H1 (cell line): Measurements from ENCODE around the gene PPP1R9A. TPM values are rescaled to one million over a fixed set of nuclear protein-coding genes. Genes with fewer than 3 reads are reported as not detected.

ENCODE experiments used
- ASH2L ChIP-seq: fragments of 200-600, 300-600 bp; sonication (generic); IDR thresholded peaks from one replicate; pipeline ENCODE4 v1.7.1; 2017; ENCODE audit warnings: low read length
- CEBPB ChIP-seq: IDR thresholded peaks from 2 replicates; pipeline ENCODE4 v1.6.1; 2012; ENCODE audit warnings: low read depth, low read length
- KDM5A ChIP-seq: fragments of 200-600 bp; IDR thresholded peaks from 2 replicates; pipeline ENCODE4 v1.7.1; 2012; ENCODE audit warnings: mild to moderate bottlenecking, low read length, inconsistent platforms, mixed read lengths
- SP4 ChIP-seq: IDR thresholded peaks from 2 replicates; pipeline ENCODE4 v1.6.1; 2012; ENCODE audit warnings: low read length, inconsistent platforms
- SUZ12 ChIP-seq: fragments of 200-600 bp; sonication (generic); IDR thresholded peaks from 2 replicates; pipeline ENCODE4 v1.6.1; 2012; ENCODE audit warnings: mild to moderate bottlenecking, inconsistent platforms, low read length, moderate library complexity, mixed read lengths
- polyA plus RNA-seq, 7 experiments: library from polyadenylated mRNA; depleted of rRNA in 3 of 7; stranded (reverse) in 5 of 7; unstranded in 2 of 7; fragments of >200 nt in 5 of 7; fragments of 200-250 nt in 2 of 7; gene quantifications; 1 replicate in 5 of 7; 2 replicates in 1 of 7; 4 replicates in 1 of 7; pipeline versions ENCODE4 v1.2.1 to v1.2.3, GENCODE V29; 2011 to 2013; ENCODE audit warnings: missing spikeins in 2 of 7, mixed read lengths in 2 of 7
- total RNA-seq: library from RNA; stranded (reverse); fragmentation: NEBNext Ultra II Directional; extraction: Animal tissue kit (Norgen Biotek cat#: 25700); gene quantifications from 2 replicates; pipeline ENCODE4 v1.2.1, GENCODE V29; 2021
- TF ChIP-seq, protein P1 (sequence below), 3 experiments: IDR thresholded peaks; 1 replicate in 2 of 3; 2 replicates in 1 of 3; pipeline versions ENCODE4 v1.5.1 to v1.6.1; 2011; ENCODE audit warnings: low read length in 3 of 3, mild to moderate bottlenecking in 3 of 3, inconsistent platforms in 2 of 3, low read depth in 1 of 3, moderate library complexity in 1 of 3; ENCODE audit not compliant: insufficient read depth in 1 of 3; ENCODE audit errors: control extremely low read depth in 1 of 3

The PPP1R9A gene
- total and polyA plus RNA-seq, 2 of the 8 experiments (the other 6 are each of a cell fraction or from before 2014, with no cell fraction given) = 3.0 to 20.3 TPM

DNA sequence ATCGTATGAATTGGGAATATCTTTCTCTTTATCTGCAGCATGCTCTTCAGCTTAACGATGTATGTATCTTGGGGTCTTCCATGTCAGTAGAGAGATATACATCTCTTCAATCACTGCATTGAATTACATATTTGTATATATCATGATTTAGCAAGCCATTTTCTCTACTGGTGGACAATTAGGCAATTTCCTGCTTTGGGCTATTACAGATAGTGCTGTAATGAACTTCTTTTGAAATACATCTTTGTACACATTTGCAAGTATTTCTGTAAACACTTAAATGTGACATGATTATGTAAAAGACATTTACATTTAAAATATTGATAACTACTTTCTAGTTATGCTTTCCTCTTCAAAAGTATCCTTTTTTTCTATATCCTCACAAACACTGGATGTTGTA, 199.0 kb downstream of the PPP1R9A start (continued):
- TF ChIP-seq, protein P1, sequence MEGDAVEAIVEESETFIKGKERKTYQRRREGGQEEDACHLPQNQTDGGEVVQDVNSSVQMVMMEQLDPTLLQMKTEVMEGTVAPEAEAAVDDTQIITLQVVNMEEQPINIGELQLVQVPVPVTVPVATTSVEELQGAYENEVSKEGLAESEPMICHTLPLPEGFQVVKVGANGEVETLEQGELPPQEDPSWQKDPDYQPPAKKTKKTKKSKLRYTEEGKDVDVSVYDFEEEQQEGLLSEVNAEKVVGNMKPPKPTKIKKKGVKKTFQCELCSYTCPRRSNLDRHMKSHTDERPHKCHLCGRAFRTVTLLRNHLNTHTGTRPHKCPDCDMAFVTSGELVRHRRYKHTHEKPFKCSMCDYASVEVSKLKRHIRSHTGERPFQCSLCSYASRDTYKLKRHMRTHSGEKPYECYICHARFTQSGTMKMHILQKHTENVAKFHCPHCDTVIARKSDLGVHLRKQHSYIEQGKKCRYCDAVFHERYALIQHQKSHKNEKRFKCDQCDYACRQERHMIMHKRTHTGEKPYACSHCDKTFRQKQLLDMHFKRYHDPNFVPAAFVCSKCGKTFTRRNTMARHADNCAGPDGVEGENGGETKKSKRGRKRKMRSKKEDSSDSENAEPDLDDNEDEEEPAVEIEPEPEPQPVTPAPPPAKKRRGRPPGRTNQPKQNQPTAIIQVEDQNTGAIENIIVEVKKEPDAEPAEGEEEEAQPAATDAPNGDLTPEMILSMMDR (IDR thresholded peaks at IDR 0.05; ENCODE audit: control extremely low read depth in 1 of 3, insufficient read depth in 1 of 3, low read depth in 1 of 3, low read length in 3 of 3) = no peak
- TF ChIP-seq SP4 (no peak), SUZ12 (no peak), ASH2L (no peak), CEBPB (no peak), KDM5A (no peak)
- TF ChIP-seq, all 59 proteins: peak for 0
